ENCODE measurements around the gene PRRG2.

GRCh38 chr19:49594157-49594992 lies 13.3 kb downstream of the PRRG2 start:
- TF ChIP-seq EZH2 (IDR thresholded peaks at IDR 0.05; ENCODE audit: low read length, unreplicated experiment): no peak
- no peak for TF ChIP-seq CTCF (conservative IDR thresholded peaks at IDR 0.05; ENCODE audit: low read depth, low read length)
